Endothelial cell of umbilical vein (primary cell): ENCODE data around the gene RINL. TPM values are rescaled to one million over a fixed set of nuclear protein-coding genes. Genes with fewer than 3 reads are reported as not detected.

Experiments used
- BruUV-seq: library from RNA; stranded (reverse); fragments of 400-500 nt; replicated peaks from 2 replicates; lab custom pipeline; 2021; lab: Mats Ljungman, UMichigan
- CTCF ChIA-PET: fragments of 300-600, 350-600 bp; sonication (Branson Sonifier 250); formaldehyde crosslinking; loops from one replicate; lab custom pipeline; 2021; ENCODE audit warnings: antibody characterized with exemption, inconsistent platforms; lab: Charles Lee
- POLR2A ChIA-PET: fragments of 300-600, 350-600 bp; sonication (Branson Sonifier 250); formaldehyde crosslinking; loops from one replicate; lab custom pipeline; 2021; ENCODE audit warnings: antibody characterized with exemption, inconsistent platforms; lab: Charles Lee
- DNase-seq: peaks from one replicate; pipeline ENCODE4 v3.0.0-alpha.2; 2011; ENCODE audit warnings: low read depth, low spot score
- FAIRE-seq: peaks from 2 replicates; lab custom pipeline; 2011; peaks lifted over from hg19 to GRCh38; lab: Jason Lieb, UNC
- H2AFZ ChIP-seq: 2 replicates; pipeline ENCODE4 v1.6.0; 2012; ENCODE audit warnings: low read depth, low read length, control low read depth, inconsistent platforms
- H3K27ac ChIP-seq: 2 replicates; pipeline ENCODE4 v1.5.1; 2011; ENCODE audit warnings: low read depth, mild to moderate bottlenecking, control low read depth, low read length, moderate library complexity; ENCODE audit not compliant: insufficient read depth
- H3K27me3 ChIP-seq, 2 experiments: 2 replicates each; pipeline versions ENCODE4 v1.6.0 to v1.6.1; 2011; ENCODE audit warnings: low read length in 2 of 2, mixed read lengths in 1 of 2; ENCODE audit not compliant: control insufficient read depth in 2 of 2, insufficient read depth in 2 of 2
- H3K36me3 ChIP-seq, 2 experiments: 2 replicates in 1 of 2; 3 replicates in 1 of 2; pipeline ENCODE4 v1.5.1; 2011; ENCODE audit warnings: low read length in 2 of 2, mild to moderate bottlenecking in 1 of 2, moderate library complexity in 1 of 2; ENCODE audit not compliant: control insufficient read depth in 2 of 2, insufficient read depth in 2 of 2; ENCODE audit errors: extremely low read depth in 1 of 2
- H3K4me1 ChIP-seq: 3 replicates; pipeline ENCODE4 v1.5.1; 2011; ENCODE audit warnings: mild to moderate bottlenecking, low read length; ENCODE audit not compliant: control insufficient read depth, insufficient read depth; ENCODE audit errors: extremely low read depth
- H3K4me2 ChIP-seq: 2 replicates; pipeline ENCODE4 v1.6.1; 2011; ENCODE audit warnings: low read length, control low read depth, mixed read lengths; ENCODE audit not compliant: insufficient read depth
- H3K4me3 ChIP-seq, 3 experiments: fragments of 200-600 bp in 1 of 3; sonication (generic), shearing (Covaris generic) in 1 of 3; replicated peaks in 1 of 3; 2 replicates each; pipeline ENCODE4 v1.5.1; 2011 to 2016; ENCODE audit warnings: control low read depth in 3 of 3, low read length in 3 of 3, mild to moderate bottlenecking in 2 of 3, inconsistent platforms in 1 of 3, low read depth in 1 of 3, moderate library complexity in 1 of 3; ENCODE audit not compliant: insufficient read depth in 1 of 3
- H3K79me2 ChIP-seq: 2 replicates; pipeline ENCODE4 v1.6.0; 2012; ENCODE audit warnings: low read length, inconsistent platforms; ENCODE audit not compliant: control insufficient read depth, insufficient read depth
- H3K9ac ChIP-seq: replicated peaks from 2 replicates; pipeline ENCODE3; 2011; ENCODE audit warnings: low read length, control low read depth; ENCODE audit not compliant: insufficient read depth; ENCODE audit errors: extremely low read depth
- H3K9me1 ChIP-seq: replicated peaks from 3 replicates; pipeline ENCODE4 v1.6.0; 2011; ENCODE audit warnings: mild to moderate bottlenecking, low read length; ENCODE audit not compliant: control insufficient read depth, insufficient read depth; ENCODE audit errors: extremely low read depth
- H3K9me3 ChIP-seq: replicated peaks from 2 replicates; pipeline ENCODE4 v1.5.1; 2012; ENCODE audit warnings: low read length, inconsistent platforms; ENCODE audit not compliant: control insufficient read depth, insufficient read depth
- H4K20me1 ChIP-seq: replicated peaks from 2 replicates; pipeline ENCODE3; 2011; ENCODE audit warnings: mild to moderate bottlenecking, low read length; ENCODE audit not compliant: control insufficient read depth, insufficient read depth; ENCODE audit errors: extremely low read depth
- CTCF ChIP-seq, 2 donors: IDR thresholded peaks; 1 replicate in 1 of 2; 2 replicates in 1 of 2; pipeline ENCODE4 v1.5.1; 2011; ENCODE audit warnings: low read length in 2 of 2, mild to moderate bottlenecking in 2 of 2, moderate library complexity in 2 of 2, control low read depth in 1 of 2, inconsistent platforms in 1 of 2, low read depth in 1 of 2; ENCODE audit not compliant: insufficient read depth in 1 of 2; ENCODE audit errors: extremely low read depth in 1 of 2
- EZH2 ChIP-seq: IDR thresholded peaks from 2 replicates; pipeline ENCODE4 v1.6.1; 2012; ENCODE audit warnings: borderline replicate concordance, low read depth, mild to moderate bottlenecking, moderate library complexity, low read length, inconsistent platforms; ENCODE audit not compliant: severe bottlenecking
- FOS ChIP-seq: IDR thresholded peaks from 2 replicates; pipeline ENCODE4 v1.6.1; 2011; ENCODE audit warnings: mild to moderate bottlenecking, low read length, moderate library complexity, borderline replicate concordance; ENCODE audit not compliant: insufficient read depth
- GATA2 ChIP-seq: IDR thresholded peaks from 2 replicates; pipeline ENCODE4 v1.7.0; 2011; ENCODE audit warnings: low read depth, mild to moderate bottlenecking, moderate library complexity, mixed read lengths, low read length; ENCODE audit not compliant: insufficient read length, insufficient read depth
- JUN ChIP-seq: IDR thresholded peaks from 2 replicates; pipeline ENCODE4 v1.6.1; 2011; ENCODE audit warnings: borderline replicate concordance, low read depth; ENCODE audit not compliant: insufficient read length, insufficient read depth
- MAX ChIP-seq: IDR thresholded peaks from 2 replicates; pipeline ENCODE4 v1.6.1; 2011; ENCODE audit not compliant: insufficient read depth, insufficient read length
- MYC ChIP-seq: IDR thresholded peaks from one replicate; pipeline ENCODE4 v1.6.1; 2011; ENCODE audit warnings: mild to moderate bottlenecking, low read depth, low read length
- POLR2A ChIP-seq: IDR thresholded peaks from 2 replicates; pipeline ENCODE4 v1.6.1; 2012; ENCODE audit warnings: low read depth, mild to moderate bottlenecking, control low read depth, low read length
- POLR2AphosphoS5 ChIP-seq: IDR thresholded peaks from 2 replicates; pipeline ENCODE4 v1.6.1; 2012; ENCODE audit warnings: low read depth, mild to moderate bottlenecking, control low read depth, low read length, moderate library complexity; ENCODE audit not compliant: insufficient read depth
- dilution Hi-C: fragments of 300-500 bp; cut with MboI; formaldehyde crosslinking; loops from one replicate; pipeline ENCODE4 v1.15.0; 2019; ENCODE audit warnings: low sequenced_read_pairs; ENCODE audit not compliant: extremely low pct_ligation_motif_present
- intact Hi-C: fragments of 100-400 bp; cut with micrococcal nuclease; formaldehyde crosslinking; loops from one replicate; pipeline ENCODE4 v1.10.0; 2022
- polyA plus RNA-seq, 4 experiments: library from polyadenylated mRNA; depleted of rRNA in 3 of 4; stranded (reverse) in 3 of 4; unstranded in 1 of 4; fragments of >200 nt; gene quantifications; 2 replicates each; pipeline versions ENCODE4 v1.2.1 to v1.2.3, GENCODE V29; 2011 to 2012; ENCODE audit warnings: missing spikeins in 1 of 4
- total RNA-seq: library from RNA; stranded (reverse); gene quantifications from 2 replicates; pipeline ENCODE4 v1.2.3, GENCODE V29; 2021

The RINL gene
- total and polyA plus RNA-seq, 2 donors (not counting 3 experiments of a cell fraction or from before 2014, with no cell fraction given): 5.3 to 10.1 TPM

GRCh38 chr19:38911388-38912001 is 33.4 kb upstream of the RINL start:
- H3K27ac ChIP-seq: no peak overlapping the region
- H2AFZ ChIP-seq: no peak overlapping the region
- dilution Hi-C loops (no loop called here), intact Hi-C loops (no loop called here)
- H3K9ac ChIP-seq: no peak overlapping the region
- no peaks in the 10 kb centered on the region for H3K9me1 ChIP-seq
- no peaks in the 10 kb centered on the region for H4K20me1 ChIP-seq
- H3K9me3 ChIP-seq: no peaks in the 10 kb centered on the region
- peaks cover 0 to 9% of the 10 kb centered on the region in 2 experiments for H3K36me3 ChIP-seq
- H3K27me3 ChIP-seq: no peaks in the 10 kb centered on the region
- no TSS peak for BruUV-seq
- no peaks in the 10 kb centered on the region for H3K79me2 ChIP-seq
- no peak overlapping the region for H3K4me2 ChIP-seq
- FAIRE-seq: no peak
- H3K4me3 ChIP-seq: no peak overlapping the region
- TF ChIP-seq JUN (no peak), POLR2A (no peak), MAX (no peak), POLR2AphosphoS5 (no peak), MYC (no peak)
- POLR2A ChIA-PET: no interaction called here
- CTCF ChIA-PET: interaction anchor here (1.2 to 1.6 kb wide), 3 partner anchors 9 to 24 kb away, joined by 3 to 4 read pairs (median 4); partner anchors contain the start of gene NFKBIB
- no peak for DNase-seq
- H3K4me1 ChIP-seq: no peaks in the 10 kb centered on the region

GRCh38 chr19:38910488-38910887 is 32.4 kb upstream of the RINL start:
- Histone ChIP-seq H4K20me1 (no peaks in the 10 kb centered on the region), H3K4me1 (no peaks in the 10 kb centered on the region), H3K36me3 (peaks cover 0 to 13% of the 10 kb centered on the region in 2 experiments), H3K79me2 (no peaks in the 10 kb centered on the region), H3K9me1 (no peaks in the 10 kb centered on the region), H3K27ac (no peak overlapping the region), H3K27me3 (no peaks in the 10 kb centered on the region), H3K4me2 (no peak overlapping the region), H3K9me3 (no peaks in the 10 kb centered on the region), H3K9ac (no peak overlapping the region), H3K4me3 (no peak overlapping the region), H2AFZ (no peak overlapping the region)
- FAIRE-seq (no peak), DNase-seq (no peak)
- dilution Hi-C loops (no loop called here), intact Hi-C loops (no loop called here)
- ChIA-PET POLR2A (no interaction called here), CTCF (no interaction called here)
- TF ChIP-seq CTCF (IDR thresholded peaks at IDR 0.05; ENCODE audit: extremely low read depth in 1 of 2, insufficient read depth in 1 of 2, low read depth in 1 of 2, low read length in 2 of 2) (no peak), POLR2A (no peak), JUN (no peak), EZH2 (no peak), MYC (no peak), FOS (no peak), MAX (no peak), POLR2AphosphoS5 (no peak), GATA2 (no peak)
- BruUV-seq: no TSS peak
